OCI-LY3 (cell line): ENCODE data around the gene CADPS2.

ENCODE experiments used
- H2AFZ ChIP-seq: fragments of 200-600, 300-600 bp; shearing (Covaris generic); 2 replicates; pipeline ENCODE4 v1.6.0; 2014; ENCODE audit warnings: antibody characterized with exemption, low read depth, low read length
- H3K27ac ChIP-seq: fragments of 200-600, 300-600 bp; sonication (generic); 2 replicates; pipeline ENCODE4 v1.5.1; 2014; ENCODE audit warnings: mild to moderate bottlenecking, low read length, moderate library complexity, mixed read lengths
- H3K27me3 ChIP-seq: fragments of 200-600, 300-600 bp; sonication (generic); 2 replicates; pipeline ENCODE4 v1.6.1; 2014; ENCODE audit warnings: low read depth, low read length, mixed read lengths
- H3K36me3 ChIP-seq: fragments of 200-600, 300-600 bp; sonication (generic); replicated peaks from 2 replicates; pipeline ENCODE3; 2014; ENCODE audit warnings: low read depth, low read length, mixed read lengths
- H3K4me1 ChIP-seq: fragments of 300-600, 200-600 bp; sonication (generic); 2 replicates; pipeline ENCODE4 v1.6.1; 2014; ENCODE audit warnings: low read length, mixed read lengths
- H3K4me2 ChIP-seq: fragments of 200-600, 300-600 bp; sonication (generic); 2 replicates; pipeline ENCODE4 v1.6.1; 2014; ENCODE audit warnings: low read length, mixed read lengths
- H3K4me3 ChIP-seq: fragments of 300-600, 200-600 bp; sonication (generic); 2 replicates; pipeline ENCODE4 v1.5.1; 2014; ENCODE audit warnings: antibody characterized with exemption, mild to moderate bottlenecking, low read length, moderate library complexity
- H3K79me2 ChIP-seq: fragments of 300-600, 200-600 bp; shearing (Covaris generic); 2 replicates; pipeline ENCODE4 v1.6.1; 2014; ENCODE audit warnings: mild to moderate bottlenecking, low read length, mixed read lengths
- H3K9ac ChIP-seq: fragments of 300-600, 200-600 bp; shearing (Covaris generic); 2 replicates; pipeline ENCODE4 v1.6.0; 2014; ENCODE audit warnings: mild to moderate bottlenecking, low read length, moderate library complexity
- H3K9me3 ChIP-seq: fragments of 200-600, 300-600 bp; shearing (Covaris generic); 2 replicates; pipeline ENCODE4 v1.6.1; 2014; ENCODE audit warnings: low read length, mixed read lengths; ENCODE audit not compliant: insufficient read depth
- H4K20me1 ChIP-seq: fragments of 200-600, 300-600 bp; sonication (generic); 2 replicates; pipeline ENCODE4 v1.6.1; 2016; ENCODE audit warnings: low read length, mixed read lengths; ENCODE audit not compliant: insufficient read depth
- CTCF ChIP-seq: fragments of 200-600, 300-600 bp; sonication (generic); IDR thresholded peaks from 2 replicates; pipeline ENCODE4 v1.5.1; 2014; ENCODE audit warnings: antibody characterized with exemption, low read length, low read depth
- EZH2phosphoT487 ChIP-seq: fragments of 200-600 bp; shearing (Covaris generic); IDR thresholded peaks from 2 replicates; pipeline ENCODE4 v1.6.1; 2018; ENCODE audit warnings: antibody characterized with exemption, mixed run types, low read depth

Gene CADPS2

GRCh38 chr7:122675011-122675410 lies 211.2 kb downstream of the CADPS2 start:
- Histone ChIP-seq H3K4me3 (no peak overlapping the region), H3K9ac (no peak overlapping the region), H3K79me2 (no peaks in the 10 kb centered on the region), H3K36me3 (no peaks in the 10 kb centered on the region), H3K9me3 (no peaks in the 10 kb centered on the region), H3K27me3 (no peaks in the 10 kb centered on the region), H3K4me1 (peaks cover 8% of the 10 kb centered on the region; the same call in 1 of the 2 replicates), H4K20me1 (no peaks in the 10 kb centered on the region), H3K27ac (no peak overlapping the region), H3K4me2 (peak overlapping the region; percentile 21; the same call in 1 of the 2 replicates), H2AFZ (no peak overlapping the region)
- TF ChIP-seq CTCF (no peak), EZH2phosphoT487 (no peak)

- Histone ChIP-seq H3K9me3 (no peaks in the 10 kb centered on the region), H3K27ac (no peak overlapping the region), H3K9ac (no peak overlapping the region)
These were observed 211.8 kb downstream of the CADPS2 start for GRCh38 chr7:122674502-122674901.

GRCh38 chr7:122673951-122674350 lies 212.3 kb downstream of the CADPS2 start:
- Histone ChIP-seq H4K20me1 (no peaks in the 10 kb centered on the region), H3K9ac (no peak overlapping the region), H3K27ac (no peak overlapping the region), H3K4me3 (no peak overlapping the region), H3K4me2 (no peak overlapping the region), H3K27me3 (no peaks in the 10 kb centered on the region), H2AFZ (no peak overlapping the region), H3K4me1 (peaks cover 8% of the 10 kb centered on the region; the same call in 1 of the 2 replicates), H3K79me2 (no peaks in the 10 kb centered on the region), H3K9me3 (no peaks in the 10 kb centered on the region), H3K36me3 (no peaks in the 10 kb centered on the region)
- no peak for TF ChIP-seq CTCF
- no peak for TF ChIP-seq EZH2phosphoT487

More at GRCh38 chr7:122674502-122674901, 211.8 kb downstream of the CADPS2 start:
- peak overlapping the region; percentile 21; the same call in 1 of the 2 replicates for H3K4me2 ChIP-seq
- TF ChIP-seq EZH2phosphoT487 (no peak), CTCF (no peak)
- no peaks in the 10 kb centered on the region for H3K36me3 ChIP-seq
- no peaks in the 10 kb centered on the region for H4K20me1 ChIP-seq
- H3K4me1 ChIP-seq, result peaks cover 8% of the 10 kb centered on the region; the same call in 1 of the 2 replicates
- no peak overlapping the region for H3K4me3 ChIP-seq
- no peaks in the 10 kb centered on the region for H3K27me3 ChIP-seq
- no peaks in the 10 kb centered on the region for H3K79me2 ChIP-seq
- no peak overlapping the region for H2AFZ ChIP-seq

GRCh38 chr7:122672536-122672935 lies 213.7 kb downstream of the CADPS2 start:
- no peak overlapping the region for H2AFZ ChIP-seq
- H3K27me3 ChIP-seq, result no peaks in the 10 kb centered on the region
- H3K4me2 ChIP-seq, result no peak overlapping the region
- no peak overlapping the region for H3K4me3 ChIP-seq
- TF ChIP-seq EZH2phosphoT487 (no peak), CTCF (no peak)
- no peaks in the 10 kb centered on the region for H4K20me1 ChIP-seq
- H3K4me1 ChIP-seq, result peaks cover 8% of the 10 kb centered on the region; the same call in 1 of the 2 replicates
- no peaks in the 10 kb centered on the region for H3K36me3 ChIP-seq
- no peaks in the 10 kb centered on the region for H3K79me2 ChIP-seq
- no peak overlapping the region for H3K27ac ChIP-seq
- no peak overlapping the region for H3K9ac ChIP-seq
- no peaks in the 10 kb centered on the region for H3K9me3 ChIP-seq
